HL-60 (cell line): Measurements from ENCODE around the gene ADD1.
A peak's percentile ranks its signal among the peaks of the same experiment; 100 is the strongest.

Experiments used
- DNase-seq, 2 experiments: peaks; one replicate each; pipeline ENCODE4 v3.0.0-alpha.2; 2010 to 2020; ENCODE audit warnings: low read depth in 1 of 2, low spot score in 1 of 2
- H3K27ac ChIP-seq: fragments of 250-450 bp; sonication (Bioruptor Pico); replicated peaks from 2 replicates; pipeline ENCODE4 v1.5.1; 2020; ENCODE audit warnings: mild to moderate bottlenecking, moderate library complexity
- H3K27me3 ChIP-seq: fragments of 250-450 bp; sonication (Bioruptor Pico); 2 replicates; pipeline ENCODE4 v1.5.1; 2021; ENCODE audit warnings: mild to moderate bottlenecking, moderate library complexity; ENCODE audit not compliant: insufficient read depth, poor library complexity, severe bottlenecking
- H3K4me3 ChIP-seq: replicated peaks from 2 replicates; pipeline ENCODE4 v1.5.1; 2011; ENCODE audit warnings: mild to moderate bottlenecking, control low read depth, low read length; ENCODE audit not compliant: insufficient read depth
- GABPA ChIP-seq: IDR thresholded peaks from 2 replicates; pipeline ENCODE4 v1.6.1; 2012; ENCODE audit warnings: low read depth
- POLR2AphosphoS5 ChIP-seq: IDR thresholded peaks from 2 replicates; pipeline ENCODE4 v1.6.1; 2012; ENCODE audit warnings: low read depth
- SPI1 ChIP-seq: IDR thresholded peaks from 2 replicates; pipeline ENCODE4 v1.6.1; 2012; ENCODE audit warnings: low read depth, mild to moderate bottlenecking, borderline replicate concordance
- TF ChIP-seq, protein P1 (sequence below): IDR thresholded peaks from 2 replicates; pipeline ENCODE4 v1.6.1; 2012; ENCODE audit warnings: low read depth; ENCODE audit not compliant: insufficient replicate concordance
- TF ChIP-seq, protein P2 (sequence below): IDR thresholded peaks from one replicate; pipeline ENCODE4 v1.5.1; 2011; ENCODE audit warnings: low read length, control low read depth, inconsistent platforms; ENCODE audit not compliant: insufficient read depth

Gene ADD1

GRCh38 chr4:2961421-2961810 is 117.8 kb downstream of the ADD1 start:
- Histone ChIP-seq H3K4me3 (peak overlapping the region; percentile 68), H3K27me3 (no peaks in the 10 kb centered on the region), H3K27ac (peak overlapping the region; percentile 91)
- 0 out of 2 replicates have a peak, but pooled peaks have one; percentile 18 for TF ChIP-seq POLR2AphosphoS5
- TF ChIP-seq, protein P1, sequence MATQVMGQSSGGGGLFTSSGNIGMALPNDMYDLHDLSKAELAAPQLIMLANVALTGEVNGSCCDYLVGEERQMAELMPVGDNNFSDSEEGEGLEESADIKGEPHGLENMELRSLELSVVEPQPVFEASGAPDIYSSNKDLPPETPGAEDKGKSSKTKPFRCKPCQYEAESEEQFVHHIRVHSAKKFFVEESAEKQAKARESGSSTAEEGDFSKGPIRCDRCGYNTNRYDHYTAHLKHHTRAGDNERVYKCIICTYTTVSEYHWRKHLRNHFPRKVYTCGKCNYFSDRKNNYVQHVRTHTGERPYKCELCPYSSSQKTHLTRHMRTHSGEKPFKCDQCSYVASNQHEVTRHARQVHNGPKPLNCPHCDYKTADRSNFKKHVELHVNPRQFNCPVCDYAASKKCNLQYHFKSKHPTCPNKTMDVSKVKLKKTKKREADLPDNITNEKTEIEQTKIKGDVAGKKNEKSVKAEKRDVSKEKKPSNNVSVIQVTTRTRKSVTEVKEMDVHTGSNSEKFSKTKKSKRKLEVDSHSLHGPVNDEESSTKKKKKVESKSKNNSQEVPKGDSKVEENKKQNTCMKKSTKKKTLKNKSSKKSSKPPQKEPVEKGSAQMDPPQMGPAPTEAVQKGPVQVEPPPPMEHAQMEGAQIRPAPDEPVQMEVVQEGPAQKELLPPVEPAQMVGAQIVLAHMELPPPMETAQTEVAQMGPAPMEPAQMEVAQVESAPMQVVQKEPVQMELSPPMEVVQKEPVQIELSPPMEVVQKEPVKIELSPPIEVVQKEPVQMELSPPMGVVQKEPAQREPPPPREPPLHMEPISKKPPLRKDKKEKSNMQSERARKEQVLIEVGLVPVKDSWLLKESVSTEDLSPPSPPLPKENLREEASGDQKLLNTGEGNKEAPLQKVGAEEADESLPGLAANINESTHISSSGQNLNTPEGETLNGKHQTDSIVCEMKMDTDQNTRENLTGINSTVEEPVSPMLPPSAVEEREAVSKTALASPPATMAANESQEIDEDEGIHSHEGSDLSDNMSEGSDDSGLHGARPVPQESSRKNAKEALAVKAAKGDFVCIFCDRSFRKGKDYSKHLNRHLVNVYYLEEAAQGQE: no peak
- DNase-seq: peak in 1 of 2 experiments; percentile 49

- Histone ChIP-seq H3K4me3 (peak overlapping the region; percentile 68), H3K27me3 (no peaks in the 10 kb centered on the region), H3K27ac (peak overlapping the region; percentile 91)
- TF ChIP-seq, protein P1: no peak
- TF ChIP-seq SPI1: no peak
- TF ChIP-seq, protein P2, sequence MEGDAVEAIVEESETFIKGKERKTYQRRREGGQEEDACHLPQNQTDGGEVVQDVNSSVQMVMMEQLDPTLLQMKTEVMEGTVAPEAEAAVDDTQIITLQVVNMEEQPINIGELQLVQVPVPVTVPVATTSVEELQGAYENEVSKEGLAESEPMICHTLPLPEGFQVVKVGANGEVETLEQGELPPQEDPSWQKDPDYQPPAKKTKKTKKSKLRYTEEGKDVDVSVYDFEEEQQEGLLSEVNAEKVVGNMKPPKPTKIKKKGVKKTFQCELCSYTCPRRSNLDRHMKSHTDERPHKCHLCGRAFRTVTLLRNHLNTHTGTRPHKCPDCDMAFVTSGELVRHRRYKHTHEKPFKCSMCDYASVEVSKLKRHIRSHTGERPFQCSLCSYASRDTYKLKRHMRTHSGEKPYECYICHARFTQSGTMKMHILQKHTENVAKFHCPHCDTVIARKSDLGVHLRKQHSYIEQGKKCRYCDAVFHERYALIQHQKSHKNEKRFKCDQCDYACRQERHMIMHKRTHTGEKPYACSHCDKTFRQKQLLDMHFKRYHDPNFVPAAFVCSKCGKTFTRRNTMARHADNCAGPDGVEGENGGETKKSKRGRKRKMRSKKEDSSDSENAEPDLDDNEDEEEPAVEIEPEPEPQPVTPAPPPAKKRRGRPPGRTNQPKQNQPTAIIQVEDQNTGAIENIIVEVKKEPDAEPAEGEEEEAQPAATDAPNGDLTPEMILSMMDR: no peak
- TF ChIP-seq GABPA: no peak
- TF ChIP-seq POLR2AphosphoS5: no peak
- DNase-seq: peak in 1 of 2 experiments; percentile 41
Measured at GRCh38 chr4:2961811-2962441, 118.3 kb downstream of the ADD1 start.

DNA sequence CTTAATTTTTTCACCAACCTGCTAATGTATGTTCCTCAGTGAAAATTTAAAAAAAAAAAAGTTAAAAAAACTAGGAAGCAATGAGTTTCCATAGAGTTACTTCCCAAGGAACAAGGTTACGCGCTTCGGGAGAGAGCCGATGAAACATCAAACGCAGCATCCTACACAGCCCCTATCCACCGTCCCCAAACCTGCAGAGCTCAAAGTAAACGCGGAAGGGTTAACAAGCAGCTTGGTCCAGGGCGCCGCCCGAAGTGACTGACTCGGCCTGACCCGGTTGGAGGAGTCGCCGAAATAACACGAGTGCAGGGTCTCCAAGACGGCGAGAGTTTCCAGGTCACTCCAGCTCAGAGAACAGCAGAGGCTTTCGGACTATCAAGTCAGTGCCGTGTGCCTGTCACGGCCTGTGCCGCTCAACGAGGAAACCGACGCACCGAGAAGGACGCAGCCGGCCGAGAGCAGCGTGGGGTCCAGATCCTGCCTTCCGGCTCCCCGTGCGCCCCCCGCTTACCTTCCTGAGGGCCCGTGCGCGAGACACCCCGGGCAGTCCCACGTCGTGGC is 119.0 kb downstream of the ADD1 start:
- peak overlapping the region; percentile 68 for H3K4me3 ChIP-seq
- TF ChIP-seq POLR2AphosphoS5: no peak
- TF ChIP-seq SPI1: no peak
- TF ChIP-seq, protein P2: no peak
- TF ChIP-seq GABPA: no peak
- TF ChIP-seq, protein P1: no peak
- peak in 1 of 2 experiments; percentile 46 for DNase-seq
- peak overlapping the region; percentile 91 for H3K27ac ChIP-seq
- no peaks in the 10 kb centered on the region for H3K27me3 ChIP-seq
